ENCODE measurements around the gene MCF2L. TPM values are rescaled to one million over a fixed set of nuclear protein-coding genes. Genes with fewer than 3 reads are reported as not detected.

MCF2L gene
- total RNA-seq, 1 experiment from 2014 or later = not detected

GRCh38 chr13:112983042-112983305 lies 14.0 kb downstream of the MCF2L start:
- no peaks in the 10 kb centered on the region for H3K9me3 Mint-ChIP-seq (ENCODE audit: unreplicated experiment)
- H3K27me3 Mint-ChIP-seq (ENCODE audit: insufficient read depth, unreplicated experiment) = no peaks in the 10 kb centered on the region
- BruUV-seq (replicated peaks) = no TSS peak
- CTCF ChIA-PET = interaction anchor here (0.6 to 1.2 kb wide), 3 partner anchors 29 to 78 kb away, joined by 3 read pairs; no protein-coding TSS in a partner anchor
- intact Hi-C loops (cut with micrococcal nuclease) = no loop called here
- H3K36me3 Mint-ChIP-seq (ENCODE audit: insufficient read depth, unreplicated experiment) = no peaks in the 10 kb centered on the region
- no peak overlapping the region for H3K27ac Mint-ChIP-seq (ENCODE audit: low read depth, unreplicated experiment)
- POLR2A ChIA-PET = no interaction called here
- H3K4me3 Mint-ChIP-seq (ENCODE audit: unreplicated experiment) = no peak overlapping the region
- TF ChIP-seq CTCF (IDR thresholded peaks at IDR 0.05; ENCODE audit: unreplicated experiment) = no peak
- no peaks in the 10 kb centered on the region for H3K4me1 Mint-ChIP-seq (ENCODE audit: insufficient read depth, unreplicated experiment)
- no peak for DNase-seq (ENCODE audit: unreplicated experiment)

- DNase-seq (ENCODE audit: unreplicated experiment) = no peak
- ChIA-PET POLR2A (interaction anchor here (0.7 kb wide), 1 partner anchor 900 kb away, joined by 5 read pairs; no protein-coding TSS in a partner anchor), CTCF (interaction anchor here (0.6 to 1.2 kb wide), 4 partner anchors 30 to 306 kb away, joined by 3 read pairs; no protein-coding TSS in a partner anchor)
- H3K4me1 Mint-ChIP-seq (ENCODE audit: insufficient read depth, unreplicated experiment) = no peaks in the 10 kb centered on the region
- H3K36me3 Mint-ChIP-seq (ENCODE audit: insufficient read depth, unreplicated experiment) = no peaks in the 10 kb centered on the region
- intact Hi-C loops (cut with micrococcal nuclease) = no loop called here
- H3K9me3 Mint-ChIP-seq (ENCODE audit: unreplicated experiment) = no peaks in the 10 kb centered on the region
- TF ChIP-seq CTCF (IDR thresholded peaks at IDR 0.05; ENCODE audit: unreplicated experiment) = no peak
- no peak overlapping the region for H3K4me3 Mint-ChIP-seq (ENCODE audit: unreplicated experiment)
- BruUV-seq (replicated peaks) = no TSS peak
- no peak overlapping the region for H3K27ac Mint-ChIP-seq (ENCODE audit: low read depth, unreplicated experiment)
- no peaks in the 10 kb centered on the region for H3K27me3 Mint-ChIP-seq (ENCODE audit: insufficient read depth, unreplicated experiment)
Observed at GRCh38 chr13:112983428-112984196, 14.6 kb downstream of the MCF2L start.

DNA sequence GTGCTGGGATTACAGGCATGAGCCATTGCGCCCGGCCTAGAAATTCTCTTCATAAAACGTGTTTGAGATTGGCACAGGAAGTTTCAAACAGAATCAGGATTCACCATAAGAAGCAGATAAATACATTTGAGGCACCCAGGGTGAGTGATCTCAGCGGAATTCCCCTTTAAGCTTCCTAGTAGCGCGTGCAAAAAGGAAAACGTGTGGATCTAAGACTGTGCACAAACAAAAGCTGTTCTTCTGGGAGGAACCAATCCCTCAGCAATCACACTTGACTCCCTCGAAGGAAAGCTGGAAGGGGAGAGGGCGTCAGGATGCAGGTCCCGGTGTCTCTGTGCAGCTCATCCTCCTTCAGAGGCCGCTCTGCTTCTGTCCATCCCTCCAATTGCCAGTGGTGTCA lies 15.5 kb downstream of the MCF2L start:
- BruUV-seq (replicated peaks) = no TSS peak
- intact Hi-C loops (cut with micrococcal nuclease) = no loop called here
- no peaks in the 10 kb centered on the region for H3K4me1 Mint-ChIP-seq (ENCODE audit: insufficient read depth, unreplicated experiment)
- no peak overlapping the region for H3K4me3 Mint-ChIP-seq (ENCODE audit: unreplicated experiment)
- no peak for DNase-seq (ENCODE audit: unreplicated experiment)
- no peaks in the 10 kb centered on the region for H3K36me3 Mint-ChIP-seq (ENCODE audit: insufficient read depth, unreplicated experiment)
- H3K9me3 Mint-ChIP-seq (ENCODE audit: unreplicated experiment) = no peaks in the 10 kb centered on the region
- CTCF ChIA-PET = interaction anchor here (0.6 to 0.9 kb wide), 4 partner anchors 31 to 305 kb away, joined by 3 to 4 read pairs (median 3); no protein-coding TSS in a partner anchor
- H3K27ac Mint-ChIP-seq (ENCODE audit: low read depth, unreplicated experiment) = no peak overlapping the region
- POLR2A ChIA-PET = no interaction called here
- no peak for TF ChIP-seq CTCF (IDR thresholded peaks at IDR 0.05; ENCODE audit: unreplicated experiment)
- no peaks in the 10 kb centered on the region for H3K27me3 Mint-ChIP-seq (ENCODE audit: insufficient read depth, unreplicated experiment)

DNA sequence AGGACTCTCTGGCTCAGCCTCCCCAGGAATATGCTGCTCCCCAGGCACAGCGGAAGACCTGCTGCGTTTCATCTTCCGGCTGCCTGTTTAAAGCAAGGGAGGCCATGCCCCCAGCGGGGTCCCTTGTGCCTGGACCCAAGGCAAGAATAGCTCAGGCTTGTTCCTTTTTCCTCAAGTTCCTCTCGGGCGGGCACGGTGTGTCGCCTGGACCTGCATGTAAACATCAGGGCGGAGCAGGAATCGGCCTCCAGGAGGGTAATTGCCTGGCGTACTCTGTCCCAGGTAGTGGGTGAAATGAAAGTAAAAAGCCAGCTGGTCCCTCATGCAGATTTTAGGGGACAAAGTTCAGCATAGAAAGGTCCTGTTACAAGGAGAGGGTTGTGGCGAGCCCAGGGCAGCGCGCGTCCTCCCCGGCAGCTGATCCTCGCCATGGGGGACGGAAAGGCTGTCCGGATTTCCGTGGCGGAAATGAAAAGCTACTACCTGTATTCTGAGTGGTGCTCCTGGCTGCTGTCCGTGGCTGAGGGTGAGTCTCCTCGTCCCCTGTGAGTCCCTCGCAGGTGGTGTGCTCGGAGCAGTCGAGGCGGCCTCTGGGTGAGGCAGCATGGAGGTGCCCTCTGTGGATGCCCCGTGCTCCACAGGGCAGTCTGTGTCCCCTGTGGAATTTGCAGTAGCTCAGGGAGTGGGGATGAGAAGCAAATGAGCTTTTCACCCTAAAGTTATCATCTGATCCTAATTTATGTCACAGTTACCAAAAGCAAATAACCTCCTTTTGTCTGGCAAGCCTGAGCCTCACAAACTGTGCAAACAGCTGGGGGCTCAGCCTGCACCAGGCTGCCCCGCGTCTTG lies 16.2 kb downstream of the MCF2L start:
- BruUV-seq (replicated peaks) = no TSS peak
- no peak for DNase-seq (ENCODE audit: unreplicated experiment)
- CTCF ChIA-PET = interaction anchor here (0.7 to 0.9 kb wide), 3 partner anchors 32 to 99 kb away, joined by 3 to 4 read pairs (median 3); no protein-coding TSS in a partner anchor
- Mint-ChIP-seq H3K27me3 (ENCODE audit: insufficient read depth, unreplicated experiment) (no peaks in the 10 kb centered on the region), H3K36me3 (ENCODE audit: insufficient read depth, unreplicated experiment) (no peaks in the 10 kb centered on the region), H3K27ac (ENCODE audit: low read depth, unreplicated experiment) (no peak overlapping the region), H3K4me3 (ENCODE audit: unreplicated experiment) (no peak overlapping the region), H3K9me3 (ENCODE audit: unreplicated experiment) (no peaks in the 10 kb centered on the region), H3K4me1 (ENCODE audit: insufficient read depth, unreplicated experiment) (no peaks in the 10 kb centered on the region)
- intact Hi-C loops (cut with micrococcal nuclease) = no loop called here
- POLR2A ChIA-PET = no interaction called here
- no peak for TF ChIP-seq CTCF (IDR thresholded peaks at IDR 0.05; ENCODE audit: unreplicated experiment)
